SK-N-SH (cell line): ENCODE measurements around the gene VPS26B.

Experiments used
- CTCF ChIP-seq: fragments of 200-600 bp; sonication (generic); IDR thresholded peaks from 2 replicates; pipeline ENCODE4 v1.6.1; 2017; ENCODE audit warnings: antibody characterized with exemption, mild to moderate bottlenecking, moderate library complexity
- MAX ChIP-seq: IDR thresholded peaks from 2 replicates; pipeline ENCODE4 v1.4.0; 2012; ENCODE audit warnings: low read depth
- MXI1 ChIP-seq: IDR thresholded peaks from 2 replicates; pipeline ENCODE4 v1.6.1; 2012; ENCODE audit warnings: mild to moderate bottlenecking, low read depth, low read length, improper control_type of control experiment
- NRF1 ChIP-seq: IDR thresholded peaks from 2 replicates; pipeline ENCODE4 v1.6.1; 2012; ENCODE audit warnings: low read depth, mild to moderate bottlenecking, low read length
- POLR2AphosphoS5 ChIP-seq: IDR thresholded peaks from 2 replicates; pipeline ENCODE4 v1.6.1; 2012; ENCODE audit warnings: low read depth, low read length
- RAD21 ChIP-seq: IDR thresholded peaks from 2 replicates; pipeline ENCODE4 v1.6.1; 2012; ENCODE audit warnings: mild to moderate bottlenecking, low read length
- RXRA ChIP-seq: IDR thresholded peaks from 2 replicates; pipeline ENCODE4 v1.4.0; 2012; ENCODE audit warnings: low read depth, mild to moderate bottlenecking, borderline replicate concordance
- SIN3A ChIP-seq: IDR thresholded peaks from 2 replicates; pipeline ENCODE4 v1.6.1; 2012; ENCODE audit warnings: low read depth, mild to moderate bottlenecking, low read length, moderate library complexity, borderline replicate concordance
- SMC3 ChIP-seq: IDR thresholded peaks from 2 replicates; pipeline ENCODE4 v1.6.1; 2012; ENCODE audit warnings: low read depth, low read length, improper control_type of control experiment
- TAF1 ChIP-seq: IDR thresholded peaks from 2 replicates; pipeline ENCODE4 v1.6.1; 2012; ENCODE audit warnings: low read depth, mild to moderate bottlenecking, low read length, moderate library complexity, borderline replicate concordance
- YY1 ChIP-seq: IDR thresholded peaks from 2 replicates; pipeline ENCODE4 v1.4.0; 2012; ENCODE audit warnings: low read depth, mild to moderate bottlenecking
- TF ChIP-seq, protein P1 (sequence below): IDR thresholded peaks from 2 replicates; pipeline ENCODE4; 2012
- TF ChIP-seq, protein P2 (sequence below): fragments of 150-350 bp; IDR thresholded peaks from 2 replicates; pipeline ENCODE4 v1.6.1; 2017; ENCODE audit warnings: antibody characterized with exemption, low read length, low read depth, borderline replicate concordance
- TF ChIP-seq, protein P3 (sequence below): IDR thresholded peaks from 2 replicates; pipeline ENCODE4 v1.4.0; 2012; ENCODE audit warnings: low read depth, borderline replicate concordance

DNA sequence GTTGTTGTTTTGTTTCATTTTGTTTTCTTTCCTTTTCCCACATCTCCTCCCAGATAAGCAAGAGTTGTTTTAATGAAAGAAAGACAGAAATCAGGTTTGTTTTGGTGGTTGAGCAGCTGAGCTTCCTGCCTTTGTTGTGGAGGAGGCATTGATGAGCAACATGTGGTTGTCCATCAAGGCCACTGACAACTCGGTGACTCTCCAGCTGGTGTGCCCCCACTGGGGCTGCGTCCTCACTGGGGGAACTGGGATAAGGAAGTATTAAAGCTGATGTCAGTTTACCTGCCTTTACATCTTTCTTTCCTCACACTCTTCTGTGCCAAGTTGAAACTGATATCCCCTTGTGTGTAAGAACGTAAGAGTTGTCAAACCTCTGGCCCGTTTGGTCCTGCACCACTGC, 5.9 kb downstream of the VPS26B start:
- TF ChIP-seq RXRA (no peak), RAD21 (no peak), CTCF (no peak), SIN3A (no peak), YY1 (no peak), POLR2AphosphoS5 (no peak), SMC3 (no peak), NRF1 (no peak), MXI1 (no peak), MAX (no peak), TAF1 (no peak)
- TF ChIP-seq, protein P1, sequence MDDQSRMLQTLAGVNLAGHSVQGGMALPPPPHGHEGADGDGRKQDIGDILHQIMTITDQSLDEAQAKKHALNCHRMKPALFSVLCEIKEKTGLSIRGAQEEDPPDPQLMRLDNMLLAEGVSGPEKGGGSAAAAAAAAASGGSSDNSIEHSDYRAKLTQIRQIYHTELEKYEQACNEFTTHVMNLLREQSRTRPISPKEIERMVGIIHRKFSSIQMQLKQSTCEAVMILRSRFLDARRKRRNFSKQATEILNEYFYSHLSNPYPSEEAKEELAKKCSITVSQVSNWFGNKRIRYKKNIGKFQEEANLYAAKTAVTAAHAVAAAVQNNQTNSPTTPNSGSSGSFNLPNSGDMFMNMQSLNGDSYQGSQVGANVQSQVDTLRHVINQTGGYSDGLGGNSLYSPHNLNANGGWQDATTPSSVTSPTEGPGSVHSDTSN, result no peak
- TF ChIP-seq, protein P2, sequence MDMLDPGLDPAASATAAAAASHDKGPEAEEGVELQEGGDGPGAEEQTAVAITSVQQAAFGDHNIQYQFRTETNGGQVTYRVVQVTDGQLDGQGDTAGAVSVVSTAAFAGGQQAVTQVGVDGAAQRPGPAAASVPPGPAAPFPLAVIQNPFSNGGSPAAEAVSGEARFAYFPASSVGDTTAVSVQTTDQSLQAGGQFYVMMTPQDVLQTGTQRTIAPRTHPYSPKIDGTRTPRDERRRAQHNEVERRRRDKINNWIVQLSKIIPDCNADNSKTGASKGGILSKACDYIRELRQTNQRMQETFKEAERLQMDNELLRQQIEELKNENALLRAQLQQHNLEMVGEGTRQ, result no peak
- TF ChIP-seq, protein P3, sequence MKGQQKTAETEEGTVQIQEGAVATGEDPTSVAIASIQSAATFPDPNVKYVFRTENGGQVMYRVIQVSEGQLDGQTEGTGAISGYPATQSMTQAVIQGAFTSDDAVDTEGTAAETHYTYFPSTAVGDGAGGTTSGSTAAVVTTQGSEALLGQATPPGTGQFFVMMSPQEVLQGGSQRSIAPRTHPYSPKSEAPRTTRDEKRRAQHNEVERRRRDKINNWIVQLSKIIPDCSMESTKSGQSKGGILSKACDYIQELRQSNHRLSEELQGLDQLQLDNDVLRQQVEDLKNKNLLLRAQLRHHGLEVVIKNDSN, result no peak
